Stimulated activated CD8-positive, alpha-beta memory T cell treated with anti-CD3 and anti-CD28 coated beads, Interleukin-12 subunit alpha, Interleukin-12 subunit beta, amount 100 ng/mL, for 24 hours (primary cell): Measurements from ENCODE around the gene MORN4.
"Not testable (repeated sequence)": the region's sequence is repeated elsewhere in the genome, so short reads cannot be mapped to it uniquely, and the experiment has no call there.

Experiments used
- DNase-seq: peaks from one replicate; pipeline ENCODE4 v3.0.0-alpha.2; 2020; ENCODE audit errors: extremely low read depth

Gene MORN4

GRCh38 chr10:97597778-97598177, 35.5 kb downstream of the MORN4 start:
- DNase-seq = no peak

DNA sequence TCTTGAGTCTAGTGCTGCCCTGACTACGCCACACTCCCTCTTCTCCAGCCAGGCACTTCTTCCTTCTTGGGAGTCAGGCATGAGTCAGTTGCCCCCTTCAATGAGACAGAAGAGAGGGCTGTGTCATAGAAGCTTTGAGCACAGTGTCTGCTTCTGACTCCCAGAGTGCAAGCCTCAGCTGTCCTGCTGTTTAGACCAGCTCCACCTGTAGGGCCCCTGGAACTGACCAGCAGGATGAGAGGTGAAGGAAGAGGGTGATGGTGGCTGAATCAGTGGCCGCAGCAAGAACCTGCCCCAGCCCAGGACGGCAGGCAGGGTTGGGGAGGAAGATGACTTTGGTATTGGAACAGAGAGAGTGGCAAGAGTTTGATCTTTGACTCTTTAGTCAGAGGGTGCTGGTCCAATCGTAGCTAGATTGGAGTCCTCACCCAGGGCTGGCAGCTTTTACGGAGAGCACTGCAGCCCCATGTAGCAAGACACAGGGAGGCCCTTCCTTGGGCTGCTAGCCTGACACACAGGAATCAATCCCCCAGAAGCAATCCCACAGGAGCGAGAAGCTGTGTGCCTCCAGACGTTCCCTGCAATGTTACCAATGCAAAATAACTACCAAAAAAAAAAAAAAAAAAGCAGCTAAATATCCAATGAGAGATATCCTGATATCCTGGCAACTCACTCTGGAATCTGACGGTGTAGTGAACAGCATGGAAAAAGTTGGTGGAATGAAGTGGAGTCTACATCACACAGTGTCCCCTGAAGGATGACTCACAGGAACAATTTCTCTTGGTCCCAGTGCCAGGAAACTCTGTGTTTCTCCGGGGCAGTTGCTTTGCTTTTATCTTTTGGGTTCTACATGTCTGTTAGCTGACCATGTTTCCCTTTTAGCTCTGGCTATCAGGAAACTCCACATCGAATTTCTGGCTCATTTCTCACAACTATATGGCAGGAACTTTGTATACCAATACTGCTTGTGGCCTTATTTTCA, 36.9 kb downstream of the MORN4 start:
- no peak for DNase-seq

DNA sequence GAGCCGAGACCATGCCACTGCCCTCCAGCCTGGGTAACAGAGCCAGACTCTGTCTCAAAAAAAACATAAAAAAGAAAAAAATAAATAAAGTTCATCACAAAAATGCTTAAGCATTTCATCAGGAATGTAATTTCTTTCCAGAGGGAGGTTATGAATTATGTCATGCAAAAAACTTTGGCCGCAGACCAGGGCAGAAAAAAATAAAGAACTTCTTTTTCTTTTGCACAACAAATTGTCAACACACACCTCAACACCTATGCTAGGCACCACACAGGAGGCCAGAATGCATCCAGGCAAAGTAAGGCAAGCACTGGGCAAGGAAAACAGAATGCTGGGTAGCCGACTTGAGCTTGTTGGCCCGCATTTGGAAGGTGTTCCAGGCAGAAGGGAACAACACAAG, 39.9 kb downstream of the MORN4 start:
- DNase-seq = no peak

DNA sequence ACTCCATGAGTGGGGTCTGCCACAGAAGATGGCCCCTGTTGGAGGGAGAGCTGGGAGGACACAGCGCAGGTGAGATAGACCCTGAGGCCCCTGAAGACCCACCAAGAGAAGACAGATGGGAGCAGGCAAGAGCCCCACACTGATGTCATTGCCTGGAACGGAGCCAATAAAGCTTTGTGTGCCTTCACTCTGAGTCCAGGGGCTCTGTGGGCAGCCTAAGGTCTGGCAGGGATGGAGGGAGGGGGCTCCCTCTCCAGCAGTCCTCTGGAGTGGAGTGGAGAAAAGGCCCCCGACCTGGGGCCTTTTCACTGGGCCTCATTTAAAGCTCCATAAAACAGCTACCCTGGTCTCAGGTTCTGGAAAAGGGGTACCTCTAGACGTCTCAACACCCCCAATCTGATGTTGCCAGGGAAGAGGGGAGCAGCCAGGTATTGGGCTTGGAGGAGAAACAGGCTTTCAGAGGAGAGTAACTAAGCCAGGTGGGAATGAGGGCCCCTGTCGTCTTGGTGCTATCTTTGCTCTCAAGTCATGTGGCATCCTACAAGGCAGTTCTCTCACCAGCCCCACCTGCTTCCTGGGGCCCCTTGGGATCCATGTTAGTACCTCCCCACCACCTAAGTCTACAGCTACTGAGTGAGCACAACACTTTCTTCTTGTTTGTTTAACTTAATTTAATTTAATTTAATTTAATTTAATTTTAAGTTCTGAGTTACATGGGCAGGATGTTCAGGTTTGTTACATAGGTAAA, 42.4 kb downstream of the MORN4 start:
- DNase-seq = no peak

GRCh38 chr10:97590082-97590747, 43.1 kb downstream of the MORN4 start:
- no peak for DNase-seq

GRCh38 chr10:97589479-97589878, 43.8 kb downstream of the MORN4 start, which contains the start of gene C10orf62:
TSS of gene C10orf62 (plus strand) at chr10:97589721. CDS start at chr10:97589898, 177 bp downstream.
- DNase-seq = no peak

DNA sequence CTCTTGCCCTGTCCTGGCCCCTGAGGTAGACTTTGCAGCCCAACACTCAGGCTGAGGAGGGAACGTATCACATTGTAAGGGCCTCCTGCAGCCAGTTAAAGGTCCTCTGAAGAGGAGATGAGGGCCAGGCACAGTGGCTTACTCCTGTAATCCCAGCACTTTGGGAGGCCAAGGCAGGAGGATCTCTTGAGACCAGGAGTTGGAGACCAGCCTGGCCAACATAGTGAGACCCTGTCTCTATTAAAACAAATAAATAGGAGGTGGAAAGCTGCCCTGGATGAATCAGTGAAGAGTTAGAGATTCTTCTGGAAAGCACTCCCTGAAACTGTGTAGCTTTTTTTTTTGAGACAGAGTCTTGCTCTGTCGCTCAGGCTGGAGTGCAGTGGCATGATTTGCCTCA, 46.1 kb downstream of the MORN4 start:
- DNase-seq = no peak

GRCh38 chr10:97585439-97585811, 47.9 kb downstream of the MORN4 start:
- no peak for DNase-seq

GRCh38 chr10:97584798-97585438, 48.4 kb downstream of the MORN4 start:
- DNase-seq = no peak

DNA sequence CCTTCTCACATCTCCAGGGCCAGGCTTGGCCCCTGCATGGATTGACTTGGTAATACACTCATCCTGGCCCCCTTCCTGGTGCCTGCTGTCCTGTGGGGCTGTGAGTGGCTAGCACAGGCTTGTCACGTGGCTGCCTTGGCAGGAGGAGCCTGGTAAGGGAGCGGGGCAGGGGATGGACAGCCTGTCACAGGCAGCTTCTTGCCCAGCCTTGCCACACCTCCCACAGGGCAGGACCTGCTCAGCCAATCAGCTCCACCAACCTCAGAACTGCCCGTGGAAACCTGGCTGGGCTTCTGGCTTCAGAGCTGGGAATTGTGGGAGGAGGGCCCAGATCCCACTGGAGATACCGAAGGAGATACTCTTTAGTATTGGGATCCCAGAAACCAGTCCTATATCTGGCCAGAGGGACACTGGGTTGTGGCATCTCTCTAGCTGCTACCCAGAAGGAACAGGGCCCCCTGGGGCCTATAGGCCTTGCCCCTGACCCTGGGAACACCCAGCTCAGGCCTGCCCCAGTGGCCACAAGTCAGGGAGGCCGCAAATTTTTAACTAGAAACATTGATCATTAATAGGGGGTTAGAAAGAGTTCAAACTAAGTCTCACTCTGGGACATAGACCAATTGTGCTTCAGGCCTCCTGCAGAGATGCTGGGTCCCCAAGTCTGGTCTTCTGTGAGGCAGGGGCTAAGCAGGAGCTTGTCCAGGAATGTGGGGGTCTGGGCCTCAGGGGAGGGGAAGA, 49.1 kb downstream of the MORN4 start, which contains the start of gene HOGA1:
Gene HOGA1 (plus strand): TSS at position 330 of the 738 bp plus-strand sequence. CDS start 315 bp downstream, at position 645.
- no peak for DNase-seq

- no peak for DNase-seq
Measured at GRCh38 chr10:97583476-97583875, 49.8 kb downstream of the MORN4 start.

- no peak for DNase-seq
Measured at GRCh38 chr10:97582169-97582568, 51.1 kb downstream of the MORN4 start.

DNA sequence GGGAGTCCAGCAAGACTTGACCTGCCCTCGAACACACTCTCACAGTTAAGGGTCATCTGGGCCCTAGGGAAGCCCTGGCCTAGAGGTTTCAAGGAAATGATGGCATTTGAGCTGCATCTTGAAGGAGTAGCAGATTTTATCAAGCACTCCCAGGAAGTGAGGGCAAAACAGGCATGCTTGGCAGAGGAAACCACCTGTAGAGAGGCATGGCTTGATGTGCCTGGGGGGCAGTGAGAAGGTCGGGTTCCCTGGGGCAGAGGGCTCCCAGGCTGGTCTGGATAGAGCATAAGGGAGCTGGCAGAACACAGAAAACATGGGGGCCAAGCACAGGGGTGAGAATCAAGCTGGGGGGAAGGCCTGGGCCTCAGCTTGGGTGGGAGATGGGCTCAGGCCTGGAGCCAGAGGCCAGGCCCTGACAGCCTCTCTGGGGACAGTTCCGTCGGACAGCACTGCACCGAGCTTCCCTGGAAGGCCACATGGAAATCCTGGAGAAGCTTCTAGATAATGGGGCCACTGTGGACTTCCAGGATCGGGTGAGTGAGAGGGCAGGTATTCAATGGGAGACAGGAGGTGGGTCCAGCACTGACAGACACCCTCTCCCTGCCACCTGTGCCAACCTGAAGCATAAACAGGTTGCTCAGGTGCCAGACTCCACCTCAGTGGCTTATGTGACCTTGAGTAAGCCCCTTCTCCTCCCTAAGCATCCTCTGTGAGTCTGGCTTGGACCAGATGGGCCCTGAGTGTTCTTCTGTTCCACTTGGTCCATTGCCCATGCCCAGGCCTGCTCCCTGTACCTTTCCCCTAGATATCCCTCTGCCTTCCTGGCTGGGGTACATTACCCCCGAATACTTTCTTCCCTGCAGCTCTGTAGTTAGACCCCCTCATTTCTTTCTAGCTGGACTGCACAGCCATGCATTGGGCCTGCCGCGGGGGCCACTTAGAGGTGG, 52.6 kb downstream of the MORN4 start:
- DNase-seq = no peak

DNA sequence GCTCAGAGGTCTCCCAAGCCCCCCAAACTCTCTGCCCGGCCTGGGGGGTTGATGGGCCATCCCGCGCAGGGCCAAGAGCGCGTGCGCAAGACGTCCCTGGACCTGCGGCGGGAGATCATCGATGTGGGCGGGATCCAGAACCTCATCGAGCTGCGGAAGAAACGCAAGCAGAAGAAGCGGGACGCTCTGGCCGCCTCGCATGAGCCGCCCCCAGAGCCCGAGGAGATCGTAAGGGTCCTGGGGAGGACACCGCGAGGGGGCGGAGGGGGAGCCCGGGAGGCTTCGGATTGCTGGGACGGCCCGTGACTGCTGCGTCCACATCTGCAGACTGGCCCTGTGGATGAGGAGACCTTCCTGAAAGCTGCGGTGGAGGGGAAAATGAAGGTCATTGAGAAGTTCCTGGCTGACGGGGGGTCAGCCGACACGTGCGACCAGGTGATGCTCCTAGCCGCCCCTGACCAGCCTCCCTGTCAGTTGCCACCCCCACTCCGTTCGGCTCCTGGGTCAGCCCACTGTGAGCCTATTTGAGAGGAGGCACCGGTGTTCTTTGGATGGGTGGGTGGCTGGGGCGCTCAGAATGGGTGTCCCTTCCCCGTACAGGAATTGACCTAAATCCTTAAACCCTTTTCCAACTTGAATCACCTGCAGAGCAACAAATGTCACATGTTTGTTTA, 55.0 kb downstream of the MORN4 start:
- DNase-seq = no peak

DNA sequence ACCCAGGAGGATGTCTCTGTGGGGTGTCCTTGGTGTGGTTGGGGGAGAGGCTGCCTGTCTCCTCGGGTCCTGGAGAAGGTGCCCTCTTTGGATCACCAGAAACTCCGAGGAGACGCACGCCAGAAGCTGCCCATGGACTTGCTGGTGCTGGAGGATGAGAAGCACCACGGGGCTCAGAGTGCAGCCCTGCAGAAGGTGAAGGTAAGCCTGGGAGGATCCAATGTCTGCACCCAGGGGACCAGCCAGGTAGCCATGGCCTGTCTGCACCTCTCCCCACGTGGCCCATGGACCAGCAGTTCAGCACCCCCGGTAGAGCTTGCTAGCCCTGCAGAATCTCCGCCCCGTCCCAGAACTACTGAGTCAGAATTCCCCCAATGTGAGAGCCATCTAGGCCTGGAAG, 55.6 kb downstream of the MORN4 start:
- DNase-seq = no peak

DNA sequence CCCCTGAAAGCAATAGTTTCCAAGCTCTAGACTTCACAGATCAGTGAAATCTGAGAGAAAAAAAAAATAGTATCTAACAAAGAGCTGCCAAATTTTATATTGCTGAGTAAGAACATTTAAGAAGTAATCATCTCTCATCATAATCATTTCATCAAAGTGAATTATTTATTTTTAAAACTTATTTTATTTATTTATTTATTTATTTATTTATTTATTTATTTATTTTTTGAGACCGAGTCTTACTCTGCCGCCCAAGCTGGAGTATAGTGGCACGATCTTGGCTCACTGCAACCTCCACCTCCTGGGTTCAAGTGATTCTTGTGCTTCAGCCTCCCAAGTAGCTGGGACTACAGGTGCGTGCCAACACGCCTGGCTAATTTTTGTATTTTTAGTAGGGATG, 56.8 kb downstream of the MORN4 start:
- not testable (repeated sequence) for DNase-seq

GRCh38 chr10:97575127-97575668, 58.1 kb downstream of the MORN4 start:
- DNase-seq = no peak

- DNase-seq = no peak
Measured at GRCh38 chr10:97574374-97575126, 58.8 kb downstream of the MORN4 start.
